H1 (cell line): ENCODE results near the gene OTC. TPM values are rescaled to one million over a fixed set of nuclear protein-coding genes. Genes with fewer than 3 reads are reported as not detected.

Experiments
- CTCF ChIA-PET: fragments of 300-600 bp; sonication (Branson Sonifier 250); formaldehyde crosslinking; loops from one replicate; lab custom pipeline; 2021; ENCODE audit not compliant: partially characterized antibody; lab: Charles Lee
- POLR2A ChIA-PET: fragments of 300-600 bp; sonication (Branson Sonifier 250); formaldehyde crosslinking; loops from one replicate; lab custom pipeline; 2021; ENCODE audit warnings: inconsistent platforms; ENCODE audit not compliant: partially characterized antibody; lab: Charles Lee
- DNase-seq, 2 experiments: peaks; one replicate each; pipeline versions ENCODE4 v3.0.0 to v3.0.0-alpha.2; 2010 to 2022; ENCODE audit warnings: low spot score in 2 of 2, low read depth in 1 of 2, mixed read lengths in 1 of 2
- FAIRE-seq: peaks from 2 replicates; lab custom pipeline; 2011; peaks lifted over from hg19 to GRCh38; lab: Jason Lieb, UNC
- H2AFZ ChIP-seq: 2 replicates; pipeline ENCODE4 v1.8.1; 2012; ENCODE audit warnings: low read length, inconsistent platforms
- H2AK5ac ChIP-seq: 2 replicates; pipeline ENCODE4 v1.6.1; 2013; ENCODE audit warnings: low read depth, low read length
- H2BK120ac ChIP-seq: replicated peaks from 2 replicates; pipeline ENCODE3; 2013; ENCODE audit warnings: low read depth, low read length, inconsistent platforms
- H2BK12ac ChIP-seq: 2 replicates; pipeline ENCODE4 v1.6.1; 2013; ENCODE audit warnings: low read depth, low read length
- H2BK15ac ChIP-seq: 2 replicates; pipeline ENCODE4 v1.6.1; 2013; ENCODE audit warnings: low read length
- H2BK20ac ChIP-seq: 2 replicates; pipeline ENCODE4 v1.6.1; 2013; ENCODE audit warnings: low read length
- H2BK5ac ChIP-seq: 2 replicates; pipeline ENCODE4 v1.6.1; 2013; ENCODE audit warnings: low read depth, low read length
- H3K14ac ChIP-seq: 2 replicates; pipeline ENCODE4 v1.6.1; 2013; ENCODE audit warnings: inconsistent platforms; ENCODE audit not compliant: insufficient read length
- H3K18ac ChIP-seq: 2 replicates; pipeline ENCODE4 v1.6.1; 2013; ENCODE audit warnings: low read length; ENCODE audit errors: extremely low read depth
- H3K23ac ChIP-seq: 2 replicates; pipeline ENCODE4 v1.6.1; 2013; ENCODE audit warnings: inconsistent platforms; ENCODE audit not compliant: insufficient read length
- H3K23me2 ChIP-seq: 2 replicates; pipeline ENCODE4 v1.6.1; 2013; ENCODE audit warnings: low read depth, low read length
- H3K27ac ChIP-seq: 2 replicates; pipeline ENCODE4 v1.6.1; 2011; ENCODE audit warnings: low read depth, low read length, inconsistent platforms
- H3K27me3 ChIP-seq, 4 experiments: replicated peaks in 1 of 4; 1 replicate in 1 of 4; 2 replicates in 3 of 4; pipeline versions ENCODE4 v1.6.1 to v1.8.1; 2011 to 2013; ENCODE audit warnings: low read length in 3 of 4, mild to moderate bottlenecking in 3 of 4, inconsistent platforms in 2 of 4, mixed read lengths in 2 of 4, moderate library complexity in 1 of 4; ENCODE audit not compliant: control insufficient read depth in 3 of 4, insufficient read depth in 3 of 4; ENCODE audit errors: extremely low read depth in 1 of 4
- H3K36me3 ChIP-seq, 4 experiments: 2 replicates each; pipeline versions ENCODE4 v1.6.1 to v1.8.1; 2011 to 2013; ENCODE audit warnings: mild to moderate bottlenecking in 4 of 4, low read length in 3 of 4, moderate library complexity in 2 of 4, control low read depth in 1 of 4, inconsistent platforms in 1 of 4; ENCODE audit not compliant: insufficient read depth in 4 of 4, control insufficient read depth in 2 of 4
- H3K4ac ChIP-seq: replicated peaks from 2 replicates; pipeline ENCODE3; 2013; ENCODE audit warnings: low read length, low read depth, mixed read lengths, inconsistent platforms; ENCODE audit not compliant: insufficient read length
- H3K4me1 ChIP-seq, 4 experiments: replicated peaks in 1 of 4; 1 replicate in 1 of 4; 2 replicates in 3 of 4; pipeline versions ENCODE4 v1.6.1 to v1.8.1; 2011 to 2013; ENCODE audit warnings: low read length in 3 of 4, inconsistent platforms in 2 of 4, mixed read lengths in 1 of 4; ENCODE audit not compliant: insufficient read depth in 4 of 4, control insufficient read depth in 3 of 4
- H3K4me2 ChIP-seq, 2 experiments: 2 replicates each; pipeline versions ENCODE4 v1.6.1 to v1.8.1; 2011 to 2013; ENCODE audit warnings: low read depth in 2 of 2, low read length in 2 of 2, control low read depth in 1 of 2, inconsistent platforms in 1 of 2, mild to moderate bottlenecking in 1 of 2; ENCODE audit not compliant: insufficient read depth in 1 of 2
- H3K4me3 ChIP-seq, 4 experiments: fragments of 200-600, 300-600 bp in 1 of 4; sonication (generic), shearing (Covaris generic), sonication (Bioruptor Twin) in 1 of 4; 2 replicates each; pipeline versions ENCODE4 v1.5.1 to v1.8.1; 2011 to 2016; ENCODE audit warnings: low read length in 4 of 4, low read depth in 3 of 4, control low read depth in 2 of 4, inconsistent platforms in 2 of 4, mild to moderate bottlenecking in 2 of 4, mixed read lengths in 1 of 4, moderate library complexity in 1 of 4; ENCODE audit not compliant: insufficient read depth in 2 of 4; ENCODE audit errors: extremely low read depth in 1 of 4
- H3K56ac ChIP-seq: replicated peaks from 2 replicates; pipeline ENCODE3; 2013; ENCODE audit warnings: low read depth, mild to moderate bottlenecking, mixed read lengths, low read length, inconsistent platforms; ENCODE audit not compliant: insufficient read length
- H3K79me1 ChIP-seq: 2 replicates; pipeline ENCODE4 v1.6.1; 2013; ENCODE audit warnings: low read depth, low read length, control low read depth
- H3K79me2 ChIP-seq, 2 experiments: 2 replicates each; pipeline versions ENCODE4 v1.6.1 to v1.8.1; 2012 to 2013; ENCODE audit warnings: low read length in 2 of 2, mild to moderate bottlenecking in 2 of 2, inconsistent platforms in 1 of 2; ENCODE audit not compliant: insufficient read depth in 2 of 2, control insufficient read depth in 1 of 2
- H3K9ac ChIP-seq, 4 experiments: replicated peaks in 1 of 4; 1 replicate in 1 of 4; 2 replicates in 3 of 4; pipeline versions ENCODE4 v1.6.1 to v1.8.1; 2011 to 2013; ENCODE audit warnings: low read depth in 3 of 4, low read length in 3 of 4, control low read depth in 2 of 4, mild to moderate bottlenecking in 2 of 4, moderate library complexity in 2 of 4, inconsistent platforms in 1 of 4; ENCODE audit errors: extremely low read depth in 1 of 4
- H3K9me3 ChIP-seq, 2 experiments: 2 replicates each; pipeline versions ENCODE4 v1.6.1 to v1.8.1; 2012 to 2013; ENCODE audit warnings: mild to moderate bottlenecking in 2 of 2, moderate library complexity in 2 of 2, control low read depth in 1 of 2, inconsistent platforms in 1 of 2, low read depth in 1 of 2, low read length in 1 of 2, mixed read lengths in 1 of 2; ENCODE audit not compliant: insufficient read depth in 2 of 2
- H4K20me1 ChIP-seq, 2 experiments: replicated peaks in 1 of 2; 2 replicates each; pipeline versions ENCODE3 to v1.8.1; 2011 to 2013; ENCODE audit warnings: inconsistent platforms in 2 of 2, low read length in 2 of 2, mild to moderate bottlenecking in 1 of 2; ENCODE audit not compliant: insufficient read depth in 2 of 2, control insufficient read depth in 1 of 2
- H4K5ac ChIP-seq: 2 replicates; pipeline ENCODE4 v1.6.1; 2013; ENCODE audit warnings: low read length, low read depth, mixed read lengths, inconsistent platforms; ENCODE audit not compliant: insufficient read length
- H4K8ac ChIP-seq: 2 replicates; pipeline ENCODE4 v1.8.0; 2013; ENCODE audit warnings: mild to moderate bottlenecking, moderate library complexity, low read length, inconsistent platforms; ENCODE audit not compliant: insufficient read depth; ENCODE audit errors: extremely low read depth
- H4K91ac ChIP-seq: replicated peaks from 2 replicates; pipeline ENCODE3; 2013; ENCODE audit warnings: low read length, mixed read lengths, inconsistent platforms; ENCODE audit not compliant: insufficient read length
- CREB1 ChIP-seq: IDR thresholded peaks from 2 replicates; pipeline ENCODE4 v1.6.1; 2012; ENCODE audit warnings: inconsistent platforms
- CTBP2 ChIP-seq: IDR thresholded peaks from 2 replicates; pipeline ENCODE4 v1.7.0; 2011; ENCODE audit warnings: borderline replicate concordance, mild to moderate bottlenecking, moderate library complexity, mixed read lengths, low read length; ENCODE audit not compliant: insufficient read depth, insufficient read length
- EP300 ChIP-seq, 2 experiments: IDR thresholded peaks; 1 replicate in 1 of 2; 2 replicates in 1 of 2; pipeline ENCODE4 v1.6.1; 2011 to 2012; ENCODE audit warnings: low read depth in 2 of 2, low read length in 2 of 2, mild to moderate bottlenecking in 2 of 2, borderline replicate concordance in 1 of 2, inconsistent platforms in 1 of 2, moderate library complexity in 1 of 2
- KDM5A ChIP-seq: fragments of 200-600 bp; IDR thresholded peaks from 2 replicates; pipeline ENCODE4 v1.7.1; 2012; ENCODE audit warnings: mild to moderate bottlenecking, low read length, inconsistent platforms, mixed read lengths
- NANOG ChIP-seq: IDR thresholded peaks from 2 replicates; pipeline ENCODE4 v1.6.1; 2011; ENCODE audit warnings: low read length, low read depth, mild to moderate bottlenecking, inconsistent platforms; ENCODE audit not compliant: insufficient read depth, poor library complexity, severe bottlenecking
- POLR2AphosphoS5 ChIP-seq: IDR thresholded peaks from 2 replicates; pipeline ENCODE4 v1.6.1; 2011; ENCODE audit warnings: low read depth, low read length
- RAD21 ChIP-seq, 2 experiments: IDR thresholded peaks in 1 of 2; conservative IDR thresholded peaks in 1 of 2; 2 replicates each; pipeline ENCODE4 v1.6.1; 2011; ENCODE audit warnings: low read depth in 2 of 2, low read length in 2 of 2, improper control_type of control experiment in 1 of 2, inconsistent platforms in 1 of 2, mild to moderate bottlenecking in 1 of 2, moderate library complexity in 1 of 2
- RNF2 ChIP-seq: fragments of 200-900, 300-1000 bp; sonication (generic); IDR thresholded peaks from 2 replicates; pipeline ENCODE4 v1.7.1; 2016; ENCODE audit warnings: borderline replicate concordance, low read depth, mild to moderate bottlenecking, antibody characterized with exemption, low read length; ENCODE audit not compliant: poor library complexity, severe bottlenecking; ENCODE audit errors: missing control alignments
- RXRA ChIP-seq: IDR thresholded peaks from 2 replicates; pipeline ENCODE4 v1.6.1; 2011; ENCODE audit warnings: low read depth, mild to moderate bottlenecking, low read length, moderate library complexity; ENCODE audit not compliant: insufficient read depth
- SP1 ChIP-seq: IDR thresholded peaks from 2 replicates; pipeline ENCODE4 v1.6.1; 2011; ENCODE audit warnings: low read depth, low read length
- TBP ChIP-seq: IDR thresholded peaks from 2 replicates; pipeline ENCODE4 v1.6.1; 2011; ENCODE audit warnings: low read depth, low read length, improper control_type of control experiment
- TCF12 ChIP-seq: IDR thresholded peaks from 2 replicates; pipeline ENCODE4 v1.6.1; 2011; ENCODE audit warnings: low read depth, mild to moderate bottlenecking, low read length
- WGBS, 2 experiments: shearing (Covaris generic) in 1 of 2; methylation state at CpG; one replicate each; pipeline versions ENCODE4 v1.1.6 to v1.1.7; 2013 to 2015; ENCODE audit warnings: low lambda C conversion rate in 2 of 2, mixed read lengths in 2 of 2, inconsistent platforms in 1 of 2, low coverage in 1 of 2, missing lambda C conversion rate in 1 of 2; ENCODE audit not compliant: insufficient replicate concordance in 2 of 2, insufficient coverage in 1 of 2, insufficient read length in 1 of 2; ENCODE audit errors: extremely low coverage in 1 of 2, missing lambda C conversion rate in 1 of 2; 5-methylcytosine and 5-hydroxymethylcytosine counted together
- polyA plus RNA-seq, 7 experiments: library from polyadenylated mRNA; depleted of rRNA in 3 of 7; stranded (reverse) in 5 of 7; unstranded in 2 of 7; fragments of >200 nt in 5 of 7; fragments of 200-250 nt in 2 of 7; gene quantifications; 1 replicate in 5 of 7; 2 replicates in 1 of 7; 4 replicates in 1 of 7; pipeline versions ENCODE4 v1.2.1 to v1.2.3, GENCODE V29; 2011 to 2013; ENCODE audit warnings: missing spikeins in 2 of 7, mixed read lengths in 2 of 7
- total RNA-seq: library from RNA; stranded (reverse); fragmentation: NEBNext Ultra II Directional; extraction: Animal tissue kit (Norgen Biotek cat#: 25700); gene quantifications from 2 replicates; pipeline ENCODE4 v1.2.1, GENCODE V29; 2021

The OTC gene
- total and polyA plus RNA-seq, 2 of the 8 experiments (the other 6 are each of a cell fraction or from before 2014, with no cell fraction given): not detected

DNA sequence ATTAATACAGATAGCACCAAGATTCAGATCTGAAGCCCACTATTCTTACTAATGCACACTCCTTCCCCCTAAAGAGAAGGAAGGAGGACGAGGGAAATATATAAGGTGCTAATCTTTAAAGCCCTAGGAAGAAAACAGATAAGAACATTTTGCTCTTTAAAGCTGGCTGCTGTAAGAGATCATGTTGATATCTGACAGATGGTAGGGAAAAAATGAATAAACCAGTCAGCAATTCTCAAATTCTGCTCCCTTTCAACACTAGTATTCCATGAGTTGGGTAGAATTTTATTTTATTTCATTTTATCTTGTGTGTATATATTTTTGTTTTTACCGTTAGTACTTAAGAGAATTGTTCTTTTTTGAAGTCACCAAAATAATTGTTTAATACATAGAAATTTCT is 19.2 kb downstream of the OTC start:
- ChIA-PET CTCF (no interaction called here), POLR2A (no interaction called here)
- Histone ChIP-seq H2BK5ac (no peak overlapping the region), H3K9ac (no peak overlapping the region), H3K14ac (no peak overlapping the region), H4K8ac (no peak overlapping the region), H3K27me3 (no peaks in the 10 kb centered on the region), H3K27ac (no peak overlapping the region), H4K91ac (no peak overlapping the region), H2AK5ac (no peak overlapping the region), H2BK12ac (no peak overlapping the region), H3K23me2 (no peaks in the 10 kb centered on the region), H3K56ac (no peak overlapping the region), H3K4ac (no peak overlapping the region), H3K18ac (no peak overlapping the region), H3K79me2 (no peaks in the 10 kb centered on the region), H3K36me3 (no peaks in the 10 kb centered on the region), H3K4me2 (no peak overlapping the region), H3K9me3 (no peaks in the 10 kb centered on the region), H2AFZ (no peak overlapping the region), H3K4me1 (no peaks in the 10 kb centered on the region), H3K4me3 (no peak overlapping the region), H3K23ac (no peak overlapping the region), H3K79me1 (no peaks in the 10 kb centered on the region), H2BK20ac (no peak overlapping the region), H4K5ac (no peak overlapping the region), H2BK120ac (no peak overlapping the region), H4K20me1 (no peaks in the 10 kb centered on the region), H2BK15ac (no peak overlapping the region)
- WGBS, 2 experiments: 91% methylated on average over 1 of the region's 2 CpGs; no CpG with 5 or more reads in 1 of the 2 experiments
- DNase-seq (no peak), FAIRE-seq (no peak)
- no peak for TF ChIP-seq TCF12
- no peak for TF ChIP-seq KDM5A
- TF ChIP-seq TBP: no peak
- TF ChIP-seq RXRA: no peak
- TF ChIP-seq CTBP2: no peak
- TF ChIP-seq CREB1: no peak
- no peak for TF ChIP-seq RAD21 (IDR thresholded peaks at IDR 0.05 in 1 of 2, conservative IDR thresholded peaks at IDR 0.05 in 1 of 2; ENCODE audit: low read depth in 2 of 2, low read length in 2 of 2)
- no peak for TF ChIP-seq NANOG
- no peak for TF ChIP-seq EP300 (IDR thresholded peaks at IDR 0.05; ENCODE audit: borderline replicate concordance in 1 of 2, low read depth in 2 of 2, low read length in 2 of 2)
- TF ChIP-seq SP1: no peak
- no peak for TF ChIP-seq POLR2AphosphoS5
- TF ChIP-seq RNF2: no peak
